Measurements from ENCODE around the gene ERCC8. TPM values are rescaled to one million over a fixed set of nuclear protein-coding genes. Genes with fewer than 3 reads are reported as not detected.
"Not testable (repeated sequence)": the region's sequence is repeated elsewhere in the genome, so short reads cannot be mapped to it uniquely, and the experiment has no call there.

Gene ERCC8
- total and polyA plus RNA-seq, 10 of the 15 experiments (the other 5 are each of a cell fraction or from before 2014, with no cell fraction given): 10.4 to 31.2 (median 16.4) TPM

- no peak for TF ChIP-seq ZBTB11 (CRISPR knock-in tag; IDR thresholded peaks at IDR 0.05)
Observed at GRCh38 chr5:60872892-60873291, 72.0 kb downstream of the ERCC8 start (continued).

- Histone ChIP-seq H3K4me2 (ENCODE audit: control insufficient read depth, insufficient read depth) (no peak overlapping the region), H3K27ac (ENCODE audit: control insufficient read depth, insufficient read depth) (no peak overlapping the region), H3K79me2 (ENCODE audit: control insufficient read depth, insufficient read depth, low read length) (no peaks in the 10 kb centered on the region), H2AFZ (ENCODE audit: control insufficient read depth, low read depth, low read length) (no peak overlapping the region), H4K20me1 (ENCODE audit: control insufficient read depth, insufficient read depth) (no peaks in the 10 kb centered on the region), H3K4me1 (ENCODE audit: control insufficient read depth, insufficient read depth, low read length) (no peaks in the 10 kb centered on the region), H3K27me3 (replicated peaks in 1 of 2; ENCODE audit: control insufficient read depth in 2 of 2, insufficient read depth in 2 of 2, low read length in 1 of 2) (no peaks in the 10 kb centered on the region), H3K9me3 (replicated peaks; ENCODE audit: control insufficient read depth, insufficient read depth, low read length) (no peaks in the 10 kb centered on the region), H3K36me3 (ENCODE audit: control insufficient read depth in 2 of 2, insufficient read depth in 2 of 2, low read length in 1 of 2) (no peaks in the 10 kb centered on the region), H3K4me3 (no peak overlapping the region), H3K9ac (ENCODE audit: control insufficient read depth, insufficient read depth, low read length) (no peak overlapping the region)
- ChIA-PET POLR2A (interaction anchor here (0.6 kb wide), 1 partner anchor 1722 kb away, joined by 3 read pairs; no protein-coding TSS in a partner anchor), RAD21 (ENCODE audit: unreplicated experiment) (no interaction called here), SMC1A (ENCODE audit: uncharacterized antibody, unreplicated experiment) (no interaction called here), CTCF (interaction anchor here (0.6 to 1.0 kb wide), 4 partner anchors 11 to 984 kb away, joined by 3 to 4 read pairs (median 4); no protein-coding TSS in a partner anchor)
- no peak for FAIRE-seq
- no peak for DNase-seq (ENCODE audit: low read depth, low spot score)
- in situ Hi-C loops (cut with MboI) (no loop called here), intact Hi-C loops (cut with micrococcal nuclease; ENCODE audit: unreplicated experiment) (no loop called here)
- BruUV-seq (replicated peaks): no TSS peak
- 94% methylated on average over 3 of the region's 3 CpGs for WGBS (ENCODE audit: insufficient coverage, insufficient replicate concordance, low lambda C conversion rate, missing lambda C conversion rate)
- TF ChIP-seq HDAC6 (IDR thresholded peaks at IDR 0.05; ENCODE audit: unreplicated experiment): no peak
- no peak for TF ChIP-seq ETV6 (conservative IDR thresholded peaks at IDR 0.05 in 1 of 2, IDR thresholded peaks at IDR 0.05 in 1 of 2; ENCODE audit: borderline replicate concordance in 1 of 2, low read depth in 1 of 2)
- TF ChIP-seq CHD2 (IDR thresholded peaks at IDR 0.05; ENCODE audit: borderline replicate concordance, low read depth, low read length): no peak
- TF ChIP-seq HDAC2 (IDR thresholded peaks at IDR 0.05): no peak
- ATAC-seq: no peak
Observed at GRCh38 chr5:60870857-60871256, 74.0 kb downstream of the ERCC8 start.

GRCh38 chr5:60860572-60860971 lies 84.3 kb downstream of the ERCC8 start:
- H3K4me1 ChIP-seq (ENCODE audit: control insufficient read depth, insufficient read depth, low read length); H3K27me3 ChIP-seq (replicated peaks in 1 of 2; ENCODE audit: control insufficient read depth in 2 of 2, insufficient read depth in 2 of 2, low read length in 1 of 2); in situ Hi-C loops (cut with MboI); FAIRE-seq; SMC1A ChIA-PET (ENCODE audit: uncharacterized antibody, unreplicated experiment); H3K4me2 ChIP-seq (ENCODE audit: control insufficient read depth, insufficient read depth); H3K79me2 ChIP-seq (ENCODE audit: control insufficient read depth, insufficient read depth, low read length); ATAC-seq; H2AFZ ChIP-seq (ENCODE audit: control insufficient read depth, low read depth, low read length); H3K9ac ChIP-seq (ENCODE audit: control insufficient read depth, insufficient read depth, low read length); H3K36me3 ChIP-seq (ENCODE audit: control insufficient read depth in 2 of 2, insufficient read depth in 2 of 2, low read length in 1 of 2); POLR2A ChIA-PET; H3K27ac ChIP-seq (ENCODE audit: control insufficient read depth, insufficient read depth); BruUV-seq (replicated peaks); intact Hi-C loops (cut with micrococcal nuclease; ENCODE audit: unreplicated experiment); H3K4me3 ChIP-seq; H3K9me3 ChIP-seq (replicated peaks; ENCODE audit: control insufficient read depth, insufficient read depth, low read length); DNase-seq (ENCODE audit: low read depth, low spot score); CTCF ChIA-PET; RAD21 ChIA-PET (ENCODE audit: unreplicated experiment); H4K20me1 ChIP-seq (ENCODE audit: control insufficient read depth, insufficient read depth): not testable (repeated sequence)
- 81% methylated on average over 12 of the region's 16 CpGs for WGBS (ENCODE audit: insufficient coverage, insufficient replicate concordance, low lambda C conversion rate, missing lambda C conversion rate)
